Uterus (tissue), 2 donors: Measurements from ENCODE around the gene ANG.

Experiments
- POLR2A ChIP-seq, 2 donors: fragments of 450-650 bp; IDR thresholded peaks; one replicate each; pipeline ENCODE4 v1.6.1; 2016; ENCODE audit warnings: antibody characterized with exemption in 2 of 2, mild to moderate bottlenecking in 1 of 2, moderate library complexity in 1 of 2
- TF ChIP-seq, protein P1 (sequence below), 4 experiments: fragments of 200-600 bp in 2 of 4; fragments of 450-650 bp in 2 of 4; sonication (generic) in 2 of 4; IDR thresholded peaks; one replicate each; pipeline ENCODE4 v1.5.1; 2016 to 2019; ENCODE audit warnings: antibody characterized with exemption in 4 of 4, mild to moderate bottlenecking in 2 of 4, moderate library complexity in 1 of 4

GRCh38 chr14:20680363-20680762 lies 8.2 kb upstream of the ANG start:
- TF ChIP-seq, protein P1, sequence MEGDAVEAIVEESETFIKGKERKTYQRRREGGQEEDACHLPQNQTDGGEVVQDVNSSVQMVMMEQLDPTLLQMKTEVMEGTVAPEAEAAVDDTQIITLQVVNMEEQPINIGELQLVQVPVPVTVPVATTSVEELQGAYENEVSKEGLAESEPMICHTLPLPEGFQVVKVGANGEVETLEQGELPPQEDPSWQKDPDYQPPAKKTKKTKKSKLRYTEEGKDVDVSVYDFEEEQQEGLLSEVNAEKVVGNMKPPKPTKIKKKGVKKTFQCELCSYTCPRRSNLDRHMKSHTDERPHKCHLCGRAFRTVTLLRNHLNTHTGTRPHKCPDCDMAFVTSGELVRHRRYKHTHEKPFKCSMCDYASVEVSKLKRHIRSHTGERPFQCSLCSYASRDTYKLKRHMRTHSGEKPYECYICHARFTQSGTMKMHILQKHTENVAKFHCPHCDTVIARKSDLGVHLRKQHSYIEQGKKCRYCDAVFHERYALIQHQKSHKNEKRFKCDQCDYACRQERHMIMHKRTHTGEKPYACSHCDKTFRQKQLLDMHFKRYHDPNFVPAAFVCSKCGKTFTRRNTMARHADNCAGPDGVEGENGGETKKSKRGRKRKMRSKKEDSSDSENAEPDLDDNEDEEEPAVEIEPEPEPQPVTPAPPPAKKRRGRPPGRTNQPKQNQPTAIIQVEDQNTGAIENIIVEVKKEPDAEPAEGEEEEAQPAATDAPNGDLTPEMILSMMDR (IDR thresholded peaks at IDR 0.05): no peak
- no peak for TF ChIP-seq POLR2A (IDR thresholded peaks at IDR 0.05)
